Femur (tissue), 1 donor: Measurements from ENCODE around the gene PTPRF.
A peak's percentile ranks its signal among the peaks of the same experiment; 100 is the strongest.
"Not testable (repeated sequence)": the region's sequence is repeated elsewhere in the genome, so short reads cannot be mapped to it uniquely, and the experiment has no call there.

Experiments used
- DNase-seq: peaks from one replicate; pipeline ENCODE4 v3.0.0-alpha.2; 2017

The PTPRF gene

GRCh38 chr1:43530483-43531106 is at the start of gene PTPRF:
TSS of gene PTPRF (plus strand) at chr1:43530883. CDS start at chr1:43545076, 14,193 bp downstream.
- DNase-seq = peak; percentile 77

- DNase-seq = no peak
Measured at GRCh38 chr1:43481491-43481890, 49.2 kb upstream of the PTPRF start.

GRCh38 chr1:43482215-43482614 is 48.5 kb upstream of the PTPRF start:
- DNase-seq = no peak

- DNase-seq = no peak
Measured at GRCh38 chr1:43484367-43484766, 46.3 kb upstream of the PTPRF start.

- no peak for DNase-seq
Measured at GRCh38 chr1:43488165-43488564, 42.5 kb upstream of the PTPRF start.

GRCh38 chr1:43491061-43491460 is 39.6 kb upstream of the PTPRF start:
- no peak for DNase-seq

GRCh38 chr1:43492826-43493225 is 37.9 kb upstream of the PTPRF start:
- DNase-seq = no peak

GRCh38 chr1:43493661-43494450 is 36.8 kb upstream of the PTPRF start:
- DNase-seq = no peak

- DNase-seq = no peak
Measured at GRCh38 chr1:43495204-43495603, 35.5 kb upstream of the PTPRF start.

- DNase-seq = no peak
Measured at GRCh38 chr1:43499898-43500297, 30.8 kb upstream of the PTPRF start.

GRCh38 chr1:43501806-43502205 is 28.9 kb upstream of the PTPRF start:
- DNase-seq = not testable (repeated sequence)

- DNase-seq = no peak
Measured at GRCh38 chr1:43503534-43503933, 27.1 kb upstream of the PTPRF start.

GRCh38 chr1:43505077-43505780 is 25.5 kb upstream of the PTPRF start:
- DNase-seq = no peak

- no peak for DNase-seq
Measured at GRCh38 chr1:43506233-43506632, 24.4 kb upstream of the PTPRF start.

GRCh38 chr1:43507296-43508295 is 23.1 kb upstream of the PTPRF start:
- no peak for DNase-seq

- DNase-seq = no peak
Measured at GRCh38 chr1:43509007-43509739, 21.5 kb upstream of the PTPRF start.

GRCh38 chr1:43509740-43510375 is 20.8 kb upstream of the PTPRF start:
- no peak for DNase-seq

GRCh38 chr1:43510621-43511020 is 20.1 kb upstream of the PTPRF start:
- no peak for DNase-seq

GRCh38 chr1:43511394-43511793 is 19.3 kb upstream of the PTPRF start:
- no peak for DNase-seq

GRCh38 chr1:43512133-43512532 is 18.6 kb upstream of the PTPRF start:
- no peak for DNase-seq

GRCh38 chr1:43512681-43513080 is 18.0 kb upstream of the PTPRF start:
- DNase-seq = no peak
